Measurements from ENCODE around the gene CABS1.

Gene CABS1

DNA sequence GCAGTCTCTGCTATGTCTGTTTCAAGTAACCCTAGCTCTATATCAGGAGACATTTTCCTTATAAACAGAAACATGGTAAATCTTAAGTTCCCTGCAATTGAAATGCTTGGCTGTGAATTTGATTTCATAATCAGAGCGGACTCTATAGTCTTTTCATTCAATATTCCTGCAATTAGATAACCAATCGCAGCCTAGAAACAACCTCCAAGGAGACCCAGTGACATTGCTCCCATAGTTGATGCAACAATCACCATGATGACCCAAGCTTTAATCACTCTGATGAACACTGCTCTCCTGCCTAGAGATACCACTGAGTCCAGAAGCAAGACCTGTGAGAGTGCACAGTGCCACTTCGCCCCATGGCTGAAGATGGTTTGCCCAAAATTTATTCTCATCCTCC is at the start of gene CABS1:
TSS of gene CABS1 (plus strand) at position 301 of the 400 bp plus-strand sequence. CDS start at position 360, 59 bp downstream.
- DNase-seq, result no peak

DNA sequence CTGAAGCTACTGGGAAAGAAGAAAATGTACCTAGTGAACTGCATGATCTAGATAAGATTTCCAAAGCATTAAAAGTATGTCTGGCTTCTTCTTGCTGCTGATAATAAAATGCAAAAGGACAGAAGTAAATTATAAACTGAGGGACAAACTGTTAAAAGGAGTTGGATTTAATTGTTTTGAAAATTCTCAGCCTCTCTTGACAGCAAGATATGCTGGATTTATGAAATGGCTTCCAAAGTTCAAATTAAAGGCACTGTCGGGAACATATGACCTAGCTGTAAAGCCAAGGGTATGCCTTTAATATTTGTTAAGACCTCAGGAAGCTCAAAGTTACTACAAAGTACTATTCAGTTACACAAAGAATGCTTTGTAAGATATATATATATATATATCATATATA is 46.1 kb upstream of the CABS1 start:
- DNase-seq, result no peak

DNA sequence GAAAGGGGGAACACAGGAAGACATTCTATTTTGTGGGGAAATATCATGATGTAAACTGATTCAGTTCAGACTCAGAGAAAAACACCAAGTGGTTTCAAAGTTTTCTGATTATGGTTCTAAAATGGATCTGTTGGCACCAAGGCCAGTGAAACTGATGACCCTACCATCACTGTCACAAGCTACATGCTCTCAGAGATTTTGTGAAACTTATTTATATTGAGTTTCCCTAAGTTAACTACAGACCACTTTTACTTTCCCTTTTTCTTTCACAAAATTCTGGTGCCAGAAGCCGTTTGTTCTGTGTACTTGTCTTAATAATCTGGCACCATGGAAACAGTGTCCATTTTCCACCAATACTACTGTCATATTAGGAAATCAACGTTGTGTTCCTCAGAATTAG is 43.4 kb upstream of the CABS1 start:
- no peak for DNase-seq

GRCh38 chr4:70297576-70297975 is 37.2 kb upstream of the CABS1 start:
- no peak for DNase-seq

DNA sequence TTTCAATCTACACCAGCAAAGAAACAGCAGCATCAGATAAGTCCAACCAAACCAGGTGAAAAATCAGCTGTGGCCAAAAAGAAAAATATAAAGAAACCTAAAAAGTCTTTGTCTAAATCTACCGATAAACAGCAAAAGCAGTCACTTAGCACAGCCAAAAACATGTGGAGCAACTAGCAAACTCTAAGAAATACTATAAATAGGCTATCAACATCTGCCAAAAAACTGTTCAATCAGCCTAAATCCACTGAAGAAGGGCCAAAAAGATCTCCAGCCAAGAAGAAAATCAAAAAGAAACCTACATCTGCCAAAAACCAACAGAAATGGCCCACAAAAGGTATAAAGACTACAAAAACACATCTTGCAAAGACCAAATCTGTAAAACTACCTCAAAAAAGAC is 36.7 kb upstream of the CABS1 start:
- DNase-seq, result no peak

GRCh38 chr4:70299643-70300042 is 35.1 kb upstream of the CABS1 start:
- DNase-seq, result no peak

DNA sequence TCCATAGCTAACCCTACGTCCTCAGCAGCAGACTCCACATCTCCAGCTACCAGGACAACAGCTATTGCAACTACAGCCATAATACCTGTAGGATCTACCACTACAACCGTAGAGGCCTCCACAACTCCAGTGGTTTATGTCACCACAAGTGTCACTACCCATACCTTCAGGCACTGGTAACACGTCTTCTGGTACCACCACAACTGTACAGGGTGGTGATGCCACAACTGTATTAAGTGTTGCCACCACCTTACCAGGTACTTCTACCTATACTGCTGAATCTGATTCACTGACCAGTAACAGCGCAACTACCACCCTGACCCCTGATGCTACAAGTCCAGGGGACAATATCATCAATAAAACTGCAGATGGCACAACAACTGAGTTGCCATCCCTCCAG is 34.6 kb upstream of the CABS1 start:
- no peak for DNase-seq

DNA sequence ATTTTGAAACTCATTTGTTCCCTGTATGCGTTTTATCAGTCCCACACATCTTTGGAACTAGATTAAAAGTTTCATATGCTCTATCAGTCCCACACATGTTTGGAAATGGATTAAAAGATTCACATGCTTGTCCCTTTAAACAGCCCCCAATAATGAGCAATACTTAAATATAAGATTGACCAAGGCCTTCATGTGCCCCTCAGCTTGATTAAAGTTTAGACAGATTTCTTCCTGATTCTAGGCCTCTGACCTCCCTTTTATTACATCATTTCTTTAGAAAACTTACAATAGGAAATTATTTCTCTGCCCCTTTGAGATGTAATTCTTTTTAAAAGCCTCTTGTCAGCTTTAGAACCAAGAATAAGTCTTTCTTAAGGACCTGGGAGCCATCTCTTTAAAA is 31.7 kb upstream of the CABS1 start:
- no peak for DNase-seq

- DNase-seq, result no peak
Measured at GRCh38 chr4:70305601-70306000, 29.2 kb upstream of the CABS1 start.

GRCh38 chr4:70306076-70306475 is 28.7 kb upstream of the CABS1 start:
- DNase-seq, result no peak

DNA sequence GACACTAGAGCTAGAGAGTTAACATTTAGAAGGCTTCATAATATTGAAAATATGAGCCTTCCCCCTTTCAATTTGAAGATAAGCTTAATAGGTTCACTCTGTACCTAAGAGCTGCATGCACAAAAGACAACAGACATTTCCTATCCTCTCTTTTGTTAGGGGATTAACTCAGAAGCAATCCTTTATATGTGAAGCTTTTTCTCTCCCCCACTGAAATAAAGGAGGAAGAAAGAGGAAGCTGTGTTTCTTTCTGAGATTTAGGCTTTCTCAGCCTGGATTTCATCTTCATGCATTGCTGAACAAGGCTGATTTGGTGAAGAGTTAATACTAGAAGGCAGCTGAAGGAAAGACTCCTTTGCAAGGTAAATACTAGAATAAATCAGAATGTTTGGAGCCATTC is 21.0 kb upstream of the CABS1 start:
- DNase-seq, result no peak

- no peak for DNase-seq
Measured at GRCh38 chr4:70315928-70316327, 18.9 kb upstream of the CABS1 start.

DNA sequence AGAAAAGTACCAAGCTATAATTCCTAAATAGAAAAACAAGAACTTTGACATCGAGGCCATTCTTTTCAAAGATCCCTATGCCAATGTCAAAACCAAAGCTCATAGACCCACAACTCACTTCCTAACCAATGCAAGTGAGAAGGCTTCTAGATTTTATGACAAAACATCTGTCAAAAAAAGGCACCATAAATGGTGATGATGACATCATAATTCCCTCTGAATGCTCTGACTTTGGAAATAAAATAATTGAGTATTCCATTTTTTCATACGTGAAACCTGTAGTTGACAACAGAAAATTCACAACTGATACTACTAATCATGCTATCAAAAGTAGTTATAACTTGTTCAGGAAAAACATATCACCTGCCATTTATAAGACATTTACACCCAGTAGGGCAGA is 8.7 kb upstream of the CABS1 start:
- DNase-seq, result no peak

DNA sequence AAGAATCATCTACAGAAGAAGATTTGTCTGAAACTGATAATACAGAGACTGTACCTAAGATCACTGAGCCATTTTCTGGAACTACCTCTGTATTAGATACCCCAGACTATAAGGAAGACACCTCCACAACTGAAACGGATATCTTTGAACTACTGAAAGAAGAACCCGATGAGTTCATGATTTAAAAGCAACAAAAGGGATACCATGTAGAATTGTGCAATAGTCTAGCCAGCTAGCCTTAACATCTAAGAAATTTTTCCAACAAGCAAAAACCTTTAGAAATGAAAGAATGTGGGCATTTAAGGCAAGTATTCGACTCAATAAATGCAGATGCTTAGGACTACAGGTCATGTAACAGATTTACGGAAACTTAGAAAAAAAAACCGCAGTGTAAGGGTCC is 1.3 kb downstream of the CABS1 start:
- no peak for DNase-seq

GRCh38 chr4:70337886-70338420 is 3.2 kb downstream of the CABS1 start:
- DNase-seq, result no peak

GRCh38 chr4:70356185-70356584 is 21.4 kb downstream of the CABS1 start:
- no peak for DNase-seq

DNA sequence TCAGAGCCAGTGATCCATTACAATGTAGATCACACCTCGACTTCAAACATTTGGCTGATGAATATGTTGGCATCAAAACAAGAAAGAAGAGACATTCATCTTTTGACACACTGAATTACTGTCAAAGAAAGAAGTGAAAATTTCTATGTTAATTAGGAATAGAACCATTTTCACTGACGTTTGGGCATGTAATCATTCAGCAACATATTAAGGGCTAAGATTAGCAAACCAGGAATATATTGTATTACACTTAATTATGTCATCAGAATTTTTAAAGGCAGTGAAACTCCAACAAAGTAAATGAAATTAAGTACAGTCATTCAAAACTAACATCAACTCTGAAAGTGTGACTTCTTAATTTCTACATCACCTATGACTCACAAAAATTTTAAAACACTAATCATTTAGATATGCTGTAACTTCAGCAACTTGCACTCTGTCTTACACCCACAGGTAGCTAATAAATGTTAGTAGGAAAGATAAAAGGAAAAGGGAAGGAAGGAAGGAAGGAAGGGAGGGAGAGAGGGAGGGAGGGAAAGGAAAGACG is 24.4 kb downstream of the CABS1 start:
- no peak for DNase-seq

DNA sequence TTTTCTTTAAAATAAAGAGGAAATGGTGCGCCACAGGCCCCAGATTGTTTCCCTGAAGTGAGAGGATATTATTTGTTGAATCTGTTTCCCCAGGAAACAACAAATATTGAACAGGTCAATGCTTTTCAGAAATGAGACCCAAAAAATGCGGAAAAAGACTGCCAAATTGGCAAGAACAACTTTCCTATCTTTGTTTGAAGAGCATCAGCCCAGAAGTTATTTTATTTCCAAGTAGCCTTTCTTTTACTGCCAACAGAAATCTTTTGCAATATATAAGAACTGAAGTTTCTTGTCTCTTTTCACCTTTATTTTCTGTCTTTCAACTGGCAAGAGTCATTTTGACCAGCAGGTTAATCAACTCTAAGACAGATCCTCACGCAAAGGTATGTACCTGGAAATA is 25.7 kb downstream of the CABS1 start, which contains the start of gene SMR3A:
TSS of gene SMR3A (plus strand) at position 301 of the 400 bp plus-strand sequence. CDS start 1,356 bp downstream, outside the sequence.
- DNase-seq, result no peak

DNA sequence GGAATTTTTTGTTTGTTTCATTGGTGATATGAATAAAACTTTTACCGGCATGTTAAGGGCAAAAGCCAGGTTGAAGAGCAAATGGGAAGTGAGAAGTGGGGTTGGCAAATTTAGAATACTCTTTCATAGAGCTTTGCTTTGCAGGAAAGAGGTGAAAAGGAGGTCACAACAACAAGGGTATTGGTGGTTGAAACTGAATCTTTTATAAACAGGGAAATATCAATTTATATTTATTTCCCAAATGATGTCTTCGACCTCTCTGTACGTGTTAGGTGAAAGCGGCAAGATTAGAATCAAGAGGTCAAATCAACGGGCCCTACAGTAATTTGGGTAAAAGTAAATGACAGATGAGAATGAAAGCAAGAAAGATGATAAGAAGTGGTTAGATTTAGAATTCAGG is 29.2 kb downstream of the CABS1 start:
- DNase-seq, result no peak

- DNase-seq, result no peak
Measured at GRCh38 chr4:70365479-70365878, 30.7 kb downstream of the CABS1 start.

DNA sequence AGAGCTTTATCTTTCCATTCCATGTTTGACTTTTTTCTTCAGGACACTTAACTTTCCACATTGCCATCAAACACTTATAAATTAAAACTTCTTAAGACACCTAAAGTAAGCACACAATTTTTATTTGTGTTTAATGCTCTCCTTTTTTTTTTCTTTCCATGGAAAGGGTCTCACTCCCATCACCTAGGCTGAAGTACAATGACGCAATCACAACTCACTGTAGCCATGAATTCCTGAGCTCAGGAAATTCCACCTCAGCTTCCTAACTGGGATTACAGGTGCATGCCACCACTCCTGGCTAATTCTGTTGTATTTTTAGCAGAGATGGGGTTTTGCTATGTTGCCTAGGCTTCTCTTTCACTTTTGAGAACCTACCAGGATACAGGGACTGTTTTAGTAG is 33.0 kb downstream of the CABS1 start:
- no peak for DNase-seq

GRCh38 chr4:70371987-70372386 is 37.2 kb downstream of the CABS1 start:
- DNase-seq, result no peak

DNA sequence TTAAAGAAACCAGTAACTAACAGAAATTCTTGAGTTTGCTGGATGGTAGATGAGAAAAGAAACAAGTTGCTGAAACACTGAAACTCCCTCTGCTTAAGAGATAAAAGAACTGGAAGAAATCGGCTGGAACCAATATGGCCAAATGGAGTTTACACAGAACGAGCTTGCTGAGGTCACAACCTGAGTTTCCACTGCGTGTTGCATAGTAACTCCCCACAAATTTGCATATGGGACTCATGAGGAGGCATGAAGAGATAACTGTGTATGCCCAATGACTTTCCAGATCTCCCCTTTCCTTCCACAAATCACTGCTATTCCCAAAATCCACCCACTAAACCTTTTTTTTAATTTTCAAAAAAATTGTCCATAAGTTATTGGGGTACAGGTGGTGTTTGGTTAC is 38.0 kb downstream of the CABS1 start:
- DNase-seq, result no peak

- DNase-seq, result no peak
Measured at GRCh38 chr4:70380578-70380977, 45.8 kb downstream of the CABS1 start.

DNA sequence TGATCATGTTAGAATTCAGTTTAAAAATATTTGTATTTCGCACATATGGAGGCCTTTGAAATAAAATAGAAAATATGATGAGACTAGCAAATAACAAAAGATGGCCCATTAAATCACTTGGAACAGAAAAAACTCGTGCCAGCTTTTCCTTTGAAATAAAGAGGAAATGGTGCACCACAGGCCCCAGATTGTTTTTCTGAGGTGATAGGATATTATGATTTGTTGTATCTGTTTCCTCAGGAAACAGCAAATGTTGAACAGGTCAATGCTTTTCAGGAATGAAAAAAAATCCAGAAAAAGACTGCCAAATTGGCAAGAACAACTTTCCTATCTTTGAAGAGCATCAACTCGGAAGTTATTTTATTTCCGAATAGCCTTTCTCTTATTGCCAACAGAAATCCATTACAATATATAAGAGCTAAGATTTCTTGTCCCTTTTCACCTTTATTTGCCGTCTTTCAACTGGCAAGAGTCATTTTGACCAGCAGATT is 48.0 kb downstream of the CABS1 start, which contains the start of gene SMR3B:
TSS of gene SMR3B (plus strand) at position 441 of the 491 bp plus-strand sequence. CDS start 1,380 bp downstream, outside the sequence.
- no peak for DNase-seq
